ENCODE measurements around the gene SH2D3C.

Gene SH2D3C, protein sequence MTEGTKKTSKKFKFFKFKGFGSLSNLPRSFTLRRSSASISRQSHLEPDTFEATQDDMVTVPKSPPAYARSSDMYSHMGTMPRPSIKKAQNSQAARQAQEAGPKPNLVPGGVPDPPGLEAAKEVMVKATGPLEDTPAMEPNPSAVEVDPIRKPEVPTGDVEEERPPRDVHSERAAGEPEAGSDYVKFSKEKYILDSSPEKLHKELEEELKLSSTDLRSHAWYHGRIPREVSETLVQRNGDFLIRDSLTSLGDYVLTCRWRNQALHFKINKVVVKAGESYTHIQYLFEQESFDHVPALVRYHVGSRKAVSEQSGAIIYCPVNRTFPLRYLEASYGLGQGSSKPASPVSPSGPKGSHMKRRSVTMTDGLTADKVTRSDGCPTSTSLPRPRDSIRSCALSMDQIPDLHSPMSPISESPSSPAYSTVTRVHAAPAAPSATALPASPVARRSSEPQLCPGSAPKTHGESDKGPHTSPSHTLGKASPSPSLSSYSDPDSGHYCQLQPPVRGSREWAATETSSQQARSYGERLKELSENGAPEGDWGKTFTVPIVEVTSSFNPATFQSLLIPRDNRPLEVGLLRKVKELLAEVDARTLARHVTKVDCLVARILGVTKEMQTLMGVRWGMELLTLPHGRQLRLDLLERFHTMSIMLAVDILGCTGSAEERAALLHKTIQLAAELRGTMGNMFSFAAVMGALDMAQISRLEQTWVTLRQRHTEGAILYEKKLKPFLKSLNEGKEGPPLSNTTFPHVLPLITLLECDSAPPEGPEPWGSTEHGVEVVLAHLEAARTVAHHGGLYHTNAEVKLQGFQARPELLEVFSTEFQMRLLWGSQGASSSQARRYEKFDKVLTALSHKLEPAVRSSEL

DNA sequence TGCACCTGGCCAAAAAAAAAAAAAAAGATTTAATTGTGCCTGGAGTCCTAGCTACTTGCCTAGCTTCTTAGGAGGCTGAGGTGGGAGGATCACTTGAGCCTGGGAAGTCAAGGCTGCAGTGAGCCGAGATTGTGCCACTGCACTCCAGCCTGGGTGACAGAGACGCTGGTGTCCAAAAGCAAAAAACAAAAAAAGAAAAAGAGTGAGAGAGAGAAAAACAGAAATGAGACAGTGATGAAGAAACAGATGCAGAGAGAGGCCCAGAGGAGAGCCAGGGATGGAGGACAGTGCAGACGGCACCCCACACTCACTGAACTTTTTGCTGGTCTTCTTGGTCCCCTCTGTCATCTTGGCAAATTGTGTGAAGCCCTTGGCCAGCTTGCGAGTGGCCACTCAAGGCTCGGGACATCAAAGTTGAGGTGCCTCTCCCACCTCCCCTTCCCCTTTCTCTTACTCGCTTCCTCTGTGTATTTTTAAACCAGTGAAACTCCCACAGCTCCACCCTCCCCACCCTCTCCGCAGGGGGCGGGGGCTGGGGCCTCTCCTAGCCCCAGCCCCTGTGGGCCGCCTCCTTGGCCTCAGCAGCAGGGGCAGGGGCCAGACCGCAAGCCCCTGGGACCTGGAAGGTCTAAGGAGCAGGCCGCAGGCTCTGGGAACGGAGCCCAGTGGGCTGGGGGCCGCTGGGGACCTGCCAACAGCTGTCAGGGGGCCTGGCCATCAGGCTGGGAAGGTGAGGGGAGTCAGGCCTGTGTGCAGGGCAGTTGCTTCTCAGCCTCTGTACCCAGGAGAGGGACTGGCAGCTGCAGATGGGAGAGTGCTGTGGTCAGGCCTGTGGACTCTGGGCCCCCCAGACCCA is at the start of gene SH2D3C:
TSS of gene SH2D3C (minus strand) at position 387 of the 856 bp plus-strand sequence. CDS start at position 348, 39 bp downstream.
- peak in 1 of 2 donors; percentile 36 for DNase-seq (ENCODE audit: low read depth in 1 of 2, low spot score in 1 of 2)

DNA sequence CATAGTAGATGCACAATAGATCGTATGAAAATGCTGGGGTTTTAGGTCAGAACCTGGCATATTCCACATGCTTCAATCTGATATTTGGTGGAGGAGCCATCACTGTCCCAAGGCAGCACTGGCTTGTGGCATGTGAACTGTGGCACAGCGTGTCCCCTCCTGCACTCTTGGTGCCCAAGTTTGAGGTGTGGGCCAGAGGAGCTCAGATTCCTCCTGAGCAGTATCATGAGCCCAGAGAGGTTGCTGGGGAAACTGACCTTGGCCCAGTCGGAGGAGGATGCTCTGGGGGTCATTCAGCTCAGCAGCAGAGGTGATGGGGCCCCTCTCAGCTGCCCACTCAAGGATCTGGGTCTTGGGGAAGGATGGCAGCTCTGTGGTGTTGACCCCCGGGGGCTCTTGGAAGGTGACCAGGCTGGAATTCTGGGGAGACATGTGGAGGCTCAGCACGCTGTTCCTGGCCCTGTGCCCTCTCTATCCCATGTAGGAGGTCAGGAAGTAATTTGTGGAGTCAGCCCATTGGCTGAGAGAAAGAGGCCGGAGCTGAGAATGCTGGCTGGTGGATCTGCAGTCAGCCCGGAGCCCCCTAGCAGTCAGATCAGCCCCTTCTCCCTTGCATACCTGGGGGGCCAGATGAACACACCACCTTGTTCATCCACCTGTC is 47.9 kb upstream of the SH2D3C start:
- no peak for DNase-seq (ENCODE audit: low read depth in 1 of 2, low spot score in 1 of 2)

DNA sequence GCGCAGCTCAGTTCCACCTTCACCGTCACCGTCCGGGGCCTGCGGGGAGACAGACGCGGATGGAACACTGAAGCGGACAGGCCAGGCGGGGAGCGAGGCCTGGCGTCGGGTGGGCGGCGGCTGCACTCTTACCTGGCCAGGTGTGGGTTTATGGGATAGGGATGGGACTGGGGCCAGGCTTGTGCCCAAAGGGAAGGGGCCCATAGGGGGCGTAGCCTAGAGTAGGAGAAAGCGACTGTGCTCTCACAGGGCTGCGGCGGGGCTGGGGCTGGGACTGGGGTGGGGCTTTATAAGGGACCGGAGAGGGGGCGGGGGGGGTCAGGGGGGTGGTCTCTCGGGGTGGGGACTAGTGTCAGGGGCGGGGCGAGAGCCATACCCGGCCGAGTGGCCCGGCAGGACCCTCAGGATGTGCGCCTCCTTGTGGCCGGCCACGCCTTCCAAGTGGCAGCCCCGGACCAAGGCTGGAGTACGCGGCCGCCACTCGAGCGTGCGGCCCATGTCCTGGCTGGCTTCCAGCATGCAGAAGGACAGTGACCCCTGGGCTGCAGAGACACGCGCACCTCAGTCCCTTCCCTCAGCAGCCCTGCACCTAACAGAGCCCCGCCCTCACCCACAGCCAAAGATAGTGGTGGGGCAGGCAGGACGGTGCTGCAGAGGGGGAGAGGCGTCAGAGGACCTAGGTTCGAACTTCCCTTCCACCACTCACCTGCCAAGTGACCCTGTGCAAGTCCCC is 47.0 kb upstream of the SH2D3C start:
- DNase-seq (ENCODE audit: low read depth in 1 of 2, low spot score in 1 of 2), result no peak

DNA sequence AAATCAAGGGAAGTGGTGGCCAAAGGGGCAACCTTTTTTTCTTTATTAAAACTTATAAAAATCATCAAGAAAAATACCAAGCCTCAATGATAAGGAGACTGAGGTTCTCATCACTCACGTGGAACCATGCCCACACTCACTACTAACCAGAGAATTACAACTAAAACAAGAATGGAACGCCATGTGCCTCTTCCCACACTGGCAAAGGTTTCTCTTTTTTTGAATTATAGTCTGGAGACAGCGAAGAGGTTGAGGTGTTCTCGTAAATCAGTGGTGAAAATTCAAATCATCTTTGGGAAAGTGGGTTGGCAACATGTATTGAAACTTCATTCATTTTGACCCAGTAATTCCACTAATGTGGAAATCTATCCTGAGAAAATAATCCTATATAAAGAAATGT is 43.6 kb upstream of the SH2D3C start:
- DNase-seq (ENCODE audit: low read depth in 1 of 2, low spot score in 1 of 2), result no peak

DNA sequence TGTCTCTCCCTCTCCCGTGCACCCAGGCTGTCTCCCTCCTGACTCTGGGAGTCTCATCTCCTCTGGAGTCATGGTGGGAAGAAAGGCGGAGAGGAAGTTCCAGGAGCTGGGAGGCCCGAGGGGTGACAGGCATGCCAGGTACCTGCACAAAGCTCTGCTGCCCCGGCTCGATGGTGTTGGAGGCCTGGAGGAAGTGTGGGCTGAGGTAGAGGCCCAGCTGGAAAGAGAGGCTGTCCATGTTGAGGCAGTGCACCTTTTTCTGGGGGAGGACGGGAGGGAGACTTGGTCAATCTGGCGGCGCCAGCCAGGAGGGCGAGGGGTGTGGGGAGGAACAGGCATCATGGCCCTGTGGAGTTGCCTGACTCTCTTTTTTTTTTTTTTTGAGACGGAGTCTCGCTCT is 40.1 kb upstream of the SH2D3C start:
- no peak for DNase-seq (ENCODE audit: low read depth in 1 of 2, low spot score in 1 of 2)

DNA sequence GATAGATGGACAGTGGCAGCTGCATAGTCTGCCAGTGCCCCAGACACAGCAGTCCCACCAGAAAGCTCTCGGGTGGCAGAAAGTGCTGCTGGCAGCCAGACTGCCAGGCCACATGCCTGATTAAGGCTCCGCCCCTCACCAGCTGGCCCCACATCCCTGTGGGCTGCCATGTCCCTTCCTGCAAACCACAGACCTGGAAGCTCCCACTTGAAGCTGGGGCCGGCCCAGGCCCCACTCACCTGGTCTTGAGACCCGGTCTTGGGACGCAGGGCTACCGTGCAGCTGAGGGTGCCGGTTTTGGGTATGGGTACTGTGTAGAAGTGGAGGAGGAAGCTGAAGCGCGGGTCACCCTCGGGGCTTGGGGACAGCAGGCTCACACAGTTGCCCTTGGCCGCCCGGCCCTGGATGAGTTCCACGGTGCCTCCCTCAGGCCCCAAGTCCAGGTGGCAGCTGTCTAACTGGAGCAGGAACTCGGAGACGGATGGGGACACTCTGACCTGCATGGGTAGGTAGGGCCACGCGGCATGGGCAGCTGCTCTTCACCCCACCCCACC is 39.5 kb upstream of the SH2D3C start:
- DNase-seq (ENCODE audit: low read depth in 1 of 2, low spot score in 1 of 2), result no peak

DNA sequence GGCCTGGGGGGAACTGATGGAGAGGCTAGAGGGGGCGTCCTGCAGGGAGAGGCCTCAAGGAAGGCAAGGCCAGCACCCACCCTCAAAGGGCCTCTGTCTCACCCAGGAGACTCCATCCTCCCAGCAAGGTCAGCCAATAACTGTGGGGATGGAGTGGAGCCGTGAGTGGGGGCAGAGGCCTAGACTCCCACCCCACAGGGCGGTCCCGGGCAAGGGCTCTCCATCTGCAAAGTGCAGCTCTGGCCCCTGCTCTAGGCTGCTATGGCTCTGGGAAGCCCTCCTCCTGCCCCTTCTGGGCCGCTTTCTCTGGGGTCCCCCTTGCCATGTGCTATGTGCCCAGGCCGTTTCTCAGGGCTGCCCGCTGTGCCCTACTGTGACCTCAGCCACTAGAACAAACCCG is 38.3 kb upstream of the SH2D3C start:
- no peak for DNase-seq (ENCODE audit: low read depth in 1 of 2, low spot score in 1 of 2)

DNA sequence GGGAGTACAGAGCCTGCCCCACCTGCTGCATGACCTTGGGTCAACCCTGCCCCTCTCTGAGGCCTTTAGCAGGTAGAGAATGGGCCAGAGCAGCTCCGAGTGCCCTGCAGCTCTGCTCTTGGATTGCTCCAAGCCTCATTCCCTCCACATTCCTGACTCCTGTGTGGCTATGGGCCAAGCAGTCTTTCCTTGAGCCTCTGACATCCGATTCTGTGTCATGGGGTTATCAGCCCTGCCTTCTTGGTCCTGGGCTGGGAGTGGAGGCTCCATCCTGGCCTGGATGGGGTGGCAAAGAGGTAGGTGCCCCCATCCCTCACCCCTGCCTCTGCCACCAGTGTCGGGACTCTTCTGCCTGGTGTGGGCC is 37.9 kb upstream of the SH2D3C start:
- no peak for DNase-seq (ENCODE audit: low read depth in 1 of 2, low spot score in 1 of 2)

DNA sequence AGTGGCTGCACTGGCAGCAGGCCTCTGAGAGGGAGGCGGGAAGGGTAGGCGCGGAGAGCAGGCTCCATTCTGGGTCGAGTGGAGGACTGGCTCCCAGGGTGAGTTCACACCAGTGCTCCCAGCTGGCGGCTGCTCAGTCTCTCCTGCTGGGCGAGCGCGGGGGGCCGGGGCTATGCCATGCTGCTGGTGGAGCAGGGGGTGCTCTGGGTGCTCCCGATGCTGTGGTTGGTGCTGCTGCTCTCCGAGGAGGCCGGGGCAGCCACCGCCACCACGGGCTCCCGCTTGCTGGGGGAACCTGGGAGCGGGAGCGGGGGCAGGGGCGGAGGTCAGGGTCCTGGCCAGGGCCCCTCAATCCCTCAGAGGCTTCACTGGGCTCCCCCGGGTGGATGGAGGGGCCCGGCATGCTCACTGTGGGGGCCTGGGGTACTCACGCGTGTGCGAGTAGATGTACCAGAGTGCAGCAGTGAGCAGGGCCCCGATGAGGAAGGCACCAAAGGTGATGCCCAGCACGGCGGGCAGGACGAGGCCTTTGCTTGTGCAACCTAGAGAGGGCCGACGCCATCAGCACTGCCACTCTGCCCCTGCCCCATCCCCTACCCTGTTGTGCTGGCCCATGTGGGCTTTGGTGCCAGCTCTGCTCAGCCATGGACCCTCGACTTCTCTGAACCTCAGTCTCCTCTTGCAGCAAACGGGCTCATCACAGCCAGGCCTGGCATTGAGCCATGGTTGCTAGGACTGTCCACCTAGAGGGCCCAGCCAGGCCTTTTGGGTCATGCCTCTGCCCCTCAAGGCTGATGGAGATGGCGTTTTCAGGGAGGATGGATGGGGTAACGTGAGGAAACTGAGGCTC is 37.3 kb upstream of the SH2D3C start:
- no peak for DNase-seq (ENCODE audit: low read depth in 1 of 2, low spot score in 1 of 2)

DNA sequence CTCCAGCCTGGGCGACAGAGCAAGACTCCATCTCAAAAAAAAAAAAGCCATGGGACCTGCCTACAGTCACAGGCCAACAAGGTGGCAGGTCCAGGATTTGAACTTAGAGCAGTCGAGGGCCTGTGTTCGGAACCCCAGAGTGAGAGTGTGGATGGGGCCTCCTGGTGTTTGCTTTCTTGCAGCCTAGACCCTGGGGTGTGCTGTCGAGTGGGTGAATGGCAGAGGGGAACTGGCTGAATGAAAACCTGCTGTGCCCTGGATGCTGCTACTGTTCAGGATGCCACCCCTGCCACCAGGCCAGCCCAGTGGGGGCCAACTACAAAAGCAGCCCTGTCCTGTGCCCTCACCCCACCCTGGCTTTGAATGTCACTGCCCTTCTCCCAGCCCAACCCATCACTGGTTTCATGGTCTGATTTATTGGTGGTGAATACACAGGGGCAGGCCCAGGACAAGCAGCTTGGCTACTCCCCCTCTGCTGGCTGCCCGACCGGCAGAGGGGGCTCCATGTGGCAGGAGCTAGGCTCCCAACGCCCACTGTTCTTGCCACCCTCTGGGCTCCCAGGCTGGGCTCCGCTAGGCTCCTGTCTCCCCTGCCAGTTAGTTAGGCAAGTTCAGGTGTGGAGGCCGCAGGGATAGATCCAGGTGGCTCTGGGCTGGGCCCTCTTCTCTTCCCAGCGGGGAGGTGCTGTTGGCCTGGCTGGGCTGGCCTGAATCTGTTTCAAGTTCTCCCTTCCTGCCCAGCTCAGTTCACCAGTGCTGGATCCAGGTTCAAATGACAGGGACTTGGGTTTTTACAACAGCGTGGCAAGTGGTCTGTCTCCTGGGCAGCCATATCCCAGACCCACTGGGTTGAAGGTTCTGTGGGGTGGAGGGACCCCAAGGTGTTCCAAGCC is 36.4 kb upstream of the SH2D3C start:
- DNase-seq (ENCODE audit: low read depth in 1 of 2, low spot score in 1 of 2), result no peak

DNA sequence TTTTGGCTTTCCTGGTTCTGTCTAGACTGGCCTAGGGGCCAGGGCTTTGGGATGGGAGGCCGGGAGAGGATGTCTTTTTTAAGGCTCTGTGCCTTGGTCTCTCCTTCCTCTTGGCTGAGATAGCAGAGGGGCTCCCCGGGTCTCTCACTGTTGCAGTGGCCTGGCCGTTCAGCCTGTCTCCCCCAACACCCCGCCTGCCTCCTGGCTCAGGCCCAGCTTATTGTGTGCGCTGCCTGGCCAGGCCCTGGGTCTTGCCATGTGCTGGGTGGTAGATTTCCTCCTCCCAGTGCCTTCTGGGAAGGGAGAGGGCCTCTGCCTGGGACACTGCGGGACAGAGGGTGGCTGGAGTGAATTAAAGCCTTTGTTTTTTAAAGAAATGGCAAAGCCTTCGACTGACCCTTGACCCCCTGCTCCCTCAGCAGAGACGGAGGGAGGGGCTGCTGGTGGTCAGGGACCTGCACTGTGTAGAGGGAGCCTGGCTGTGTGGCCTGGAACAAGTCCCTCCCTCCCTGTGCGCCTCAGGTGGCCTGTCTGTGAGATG is 35.3 kb upstream of the SH2D3C start:
- no peak for DNase-seq (ENCODE audit: low read depth in 1 of 2, low spot score in 1 of 2)

DNA sequence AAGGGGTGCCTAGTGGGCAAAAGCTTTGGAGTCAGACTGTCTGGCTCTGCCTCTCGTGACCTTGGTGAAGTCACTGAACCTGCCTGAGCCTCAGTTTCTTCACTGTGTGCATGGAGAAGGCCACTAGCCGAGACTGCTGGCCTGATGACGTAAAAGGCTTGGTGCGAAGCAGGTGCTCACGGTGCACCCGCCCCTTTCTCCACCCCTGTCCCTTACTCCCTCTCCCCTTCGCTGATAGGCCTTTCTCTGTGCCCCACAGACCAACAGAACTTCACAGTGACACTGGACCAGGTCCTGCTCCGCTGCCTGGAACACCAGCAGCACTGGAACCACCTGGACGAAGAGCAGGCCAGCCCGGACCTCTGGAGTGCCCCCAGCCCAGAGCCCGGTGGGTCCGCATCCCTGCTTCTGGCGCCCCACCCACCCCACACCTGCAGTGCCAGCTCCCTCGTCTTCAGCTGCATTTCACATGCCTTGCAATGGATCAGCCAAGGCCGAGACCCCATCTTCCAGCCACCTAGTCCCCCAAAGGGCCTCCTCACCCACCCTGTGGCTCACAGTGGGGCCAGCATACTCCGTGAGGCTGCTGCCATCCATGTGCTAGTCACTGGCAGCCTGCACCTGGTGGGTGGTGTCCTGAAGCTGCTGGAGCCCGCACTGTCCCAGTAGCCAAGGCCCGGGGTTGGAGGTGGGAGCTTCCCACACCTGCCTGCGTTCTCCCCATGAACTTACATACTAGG is 34.6 kb upstream of the SH2D3C start:
- no peak for DNase-seq (ENCODE audit: low read depth in 1 of 2, low spot score in 1 of 2)

DNA sequence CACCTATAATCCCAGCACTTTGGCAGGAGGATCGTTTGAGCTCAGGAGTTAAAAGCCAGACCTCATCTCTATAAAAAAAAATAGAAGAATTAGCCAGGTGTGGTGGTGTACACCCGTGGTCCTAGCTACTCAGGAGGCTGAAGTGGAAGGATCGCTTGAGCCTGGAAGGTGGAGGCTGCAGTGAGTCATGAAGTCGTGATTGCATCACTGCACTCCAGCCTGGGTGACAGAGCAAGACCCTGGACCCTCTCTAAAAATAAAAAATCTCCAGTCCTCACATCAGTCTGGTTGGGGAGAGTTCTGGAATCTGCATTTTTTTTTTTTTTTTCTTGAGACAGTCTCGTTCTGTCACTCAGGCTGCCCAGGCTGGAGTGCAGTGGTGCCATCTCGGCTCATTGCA is 33.5 kb upstream of the SH2D3C start:
- no peak for DNase-seq (ENCODE audit: low read depth in 1 of 2, low spot score in 1 of 2)

DNA sequence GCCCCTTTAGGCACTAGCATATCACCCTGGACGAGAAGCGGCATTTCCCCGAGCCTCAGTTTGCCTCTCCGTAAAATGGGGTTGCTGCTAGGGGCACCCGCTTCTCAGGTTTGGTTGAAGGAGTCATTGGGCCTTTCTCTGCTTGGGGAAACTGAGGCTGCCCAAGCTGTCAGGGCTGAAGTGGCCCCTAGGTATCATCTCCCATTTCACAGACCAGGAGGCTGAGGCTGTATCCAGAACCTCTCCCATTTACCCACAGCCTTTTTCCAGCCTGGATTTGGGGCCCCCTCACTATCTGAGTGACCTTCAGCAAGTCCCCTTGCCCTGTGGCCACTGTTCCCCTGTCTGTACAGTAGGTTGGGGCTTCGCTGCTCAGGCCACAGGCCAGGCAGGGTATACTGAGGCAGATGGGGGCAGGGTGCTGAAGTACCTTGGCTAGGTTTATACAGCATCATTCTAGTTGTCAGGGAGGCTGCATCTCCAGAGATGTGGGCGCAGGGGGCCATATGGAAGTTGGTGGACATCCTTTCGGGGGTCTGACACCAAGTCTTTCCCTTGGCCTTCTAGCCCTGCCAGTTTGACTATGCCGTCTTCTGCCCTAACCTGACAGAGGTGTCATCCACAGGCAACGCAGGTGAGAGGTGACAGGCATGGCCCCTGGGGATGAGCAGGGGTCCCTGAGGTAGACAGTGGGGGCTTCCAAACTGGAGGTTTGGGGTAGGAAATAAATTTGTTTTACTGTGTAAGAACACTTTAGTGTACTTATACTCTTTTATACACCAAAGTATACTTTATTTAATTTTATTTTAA is 32.1 kb upstream of the SH2D3C start:
- no peak for DNase-seq (ENCODE audit: low read depth in 1 of 2, low spot score in 1 of 2)

DNA sequence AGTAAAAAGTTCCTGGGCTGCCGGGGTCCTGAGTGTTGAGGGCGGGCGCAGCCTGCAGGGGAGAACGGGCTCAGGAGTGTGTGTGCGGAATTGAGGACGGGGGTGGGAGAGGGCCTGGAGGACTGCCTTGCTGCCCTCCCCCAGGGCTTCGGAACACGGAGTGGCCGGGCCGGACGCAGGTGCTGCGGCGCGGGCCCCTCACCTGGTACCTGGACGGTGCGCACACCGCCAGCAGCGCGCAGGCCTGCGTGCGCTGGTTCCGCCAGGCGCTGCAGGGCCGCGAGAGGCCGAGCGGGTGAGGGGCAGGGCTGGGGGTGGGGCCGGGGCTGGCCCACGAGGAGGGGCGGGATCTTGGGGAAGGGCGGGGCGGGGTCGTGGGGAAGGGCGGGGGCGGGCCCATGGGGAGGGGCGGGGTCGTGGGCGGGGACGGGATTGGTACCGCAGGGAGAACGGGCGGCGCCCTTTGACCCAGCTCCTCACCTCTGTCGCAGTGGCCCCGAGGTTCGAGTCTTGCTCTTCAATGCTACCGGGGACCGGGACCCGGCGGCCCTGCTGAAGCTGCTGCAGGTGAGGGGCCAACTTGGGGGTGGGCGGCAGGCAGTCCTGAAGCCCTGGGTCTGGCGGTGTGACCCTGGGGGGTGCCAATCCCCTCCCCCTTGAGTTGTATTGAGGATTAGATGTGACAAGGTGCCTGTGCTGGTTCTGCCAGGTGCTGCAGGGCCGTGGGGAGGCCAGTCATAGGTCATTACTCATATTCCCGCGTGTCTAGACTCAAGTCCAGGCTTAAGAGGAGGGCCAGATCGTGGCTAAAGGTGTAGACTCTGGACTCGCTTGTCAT is 31.3 kb upstream of the SH2D3C start:
- no peak for DNase-seq (ENCODE audit: low read depth in 1 of 2, low spot score in 1 of 2)
